Tongue (tissue), 2 donors: ENCODE measurements around the gene TTC12. TPM values are rescaled to one million over a fixed set of nuclear protein-coding genes. Genes with fewer than 3 reads are reported as not detected.
A peak's percentile ranks its signal among the peaks of the same experiment; 100 is the strongest.

ENCODE experiments used
- DNase-seq: peaks from one replicate; pipeline ENCODE4 v3.0.0-alpha.2; 2015
- total RNA-seq: library from RNA; depleted of rRNA; stranded (reverse); fragments of >200 nt; gene quantifications from one replicate; pipeline ENCODE4 v1.2.3, GENCODE V29; 2014

Gene TTC12, protein sequence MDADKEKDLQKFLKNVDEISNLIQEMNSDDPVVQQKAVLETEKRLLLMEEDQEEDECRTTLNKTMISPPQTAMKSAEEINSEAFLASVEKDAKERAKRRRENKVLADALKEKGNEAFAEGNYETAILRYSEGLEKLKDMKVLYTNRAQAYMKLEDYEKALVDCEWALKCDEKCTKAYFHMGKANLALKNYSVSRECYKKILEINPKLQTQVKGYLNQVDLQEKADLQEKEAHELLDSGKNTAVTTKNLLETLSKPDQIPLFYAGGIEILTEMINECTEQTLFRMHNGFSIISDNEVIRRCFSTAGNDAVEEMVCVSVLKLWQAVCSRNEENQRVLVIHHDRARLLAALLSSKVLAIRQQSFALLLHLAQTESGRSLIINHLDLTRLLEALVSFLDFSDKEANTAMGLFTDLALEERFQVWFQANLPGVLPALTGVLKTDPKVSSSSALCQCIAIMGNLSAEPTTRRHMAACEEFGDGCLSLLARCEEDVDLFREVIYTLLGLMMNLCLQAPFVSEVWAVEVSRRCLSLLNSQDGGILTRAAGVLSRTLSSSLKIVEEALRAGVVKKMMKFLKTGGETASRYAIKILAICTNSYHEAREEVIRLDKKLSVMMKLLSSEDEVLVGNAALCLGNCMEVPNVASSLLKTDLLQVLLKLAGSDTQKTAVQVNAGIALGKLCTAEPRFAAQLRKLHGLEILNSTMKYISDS
- 17.8 TPM for total RNA-seq

DNA sequence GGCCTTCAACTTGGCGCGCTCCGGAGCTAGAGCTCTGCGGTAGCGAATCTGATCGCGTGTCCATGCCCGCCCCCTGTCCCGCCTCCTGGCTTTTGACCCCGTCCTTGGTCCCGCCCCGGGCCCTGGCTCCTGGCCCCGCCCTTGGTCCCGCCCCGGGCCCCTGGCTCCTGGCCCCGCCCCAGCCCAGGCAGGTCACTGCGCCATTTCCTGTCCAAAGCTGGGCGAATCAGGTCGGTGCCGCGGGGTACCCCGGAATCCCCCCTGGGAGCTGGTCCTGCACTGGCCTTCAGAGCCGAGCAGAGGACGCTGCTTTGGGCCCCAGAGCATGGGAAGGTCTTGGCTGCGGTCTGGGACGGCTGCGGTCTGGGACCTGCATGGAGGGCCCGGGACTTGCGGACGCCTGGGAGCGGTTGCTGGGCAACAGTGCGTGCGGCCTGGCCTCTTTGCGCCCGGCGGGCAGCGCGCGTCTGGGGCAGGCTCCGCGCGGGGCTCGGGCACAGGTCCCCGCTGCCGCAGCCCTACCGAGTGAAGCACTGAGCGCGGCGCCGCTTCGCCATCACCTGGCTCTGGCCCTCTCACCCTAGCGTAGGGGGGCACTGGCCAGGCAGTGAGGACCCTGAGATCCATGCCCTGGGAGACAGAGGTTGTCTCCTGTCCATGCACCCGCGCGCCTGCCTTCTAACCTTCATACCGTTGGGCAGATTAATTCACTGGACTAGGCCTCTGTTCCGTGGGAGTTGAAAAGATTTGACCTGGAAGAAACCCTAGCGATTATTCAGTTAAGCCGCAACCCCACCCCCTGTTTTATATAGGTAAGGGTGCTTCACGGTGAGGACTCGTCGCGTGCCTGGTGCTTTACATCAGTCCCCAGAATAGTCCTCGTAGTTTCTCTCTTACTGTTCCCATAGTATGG, at the start of gene TTC12:
TTC12 (plus strand) TSS at position 195 of the 913 bp plus-strand sequence. CDS start 1,675 bp downstream, outside the sequence.
- DNase-seq = peak; percentile 97

DNA sequence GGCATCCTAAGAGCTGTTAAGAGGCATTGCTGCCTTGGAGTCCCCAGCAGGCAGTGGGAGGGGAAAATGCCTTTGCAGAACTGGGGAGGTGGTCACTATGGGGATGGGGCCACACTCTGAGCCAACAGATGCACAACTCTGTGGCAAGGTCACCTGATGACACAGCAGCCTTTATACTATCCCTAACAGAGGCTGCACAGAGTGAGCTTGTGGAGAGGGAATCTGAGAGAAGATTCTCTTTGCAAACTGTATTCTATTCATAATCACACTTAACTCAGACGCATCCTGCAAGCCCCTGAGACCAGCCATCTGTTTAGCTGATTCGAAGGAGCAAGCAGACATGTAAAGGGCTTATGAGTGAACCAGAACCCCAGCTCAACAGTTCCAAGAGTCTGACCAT, 49.0 kb upstream of the TTC12 start:
- no peak for DNase-seq

DNA sequence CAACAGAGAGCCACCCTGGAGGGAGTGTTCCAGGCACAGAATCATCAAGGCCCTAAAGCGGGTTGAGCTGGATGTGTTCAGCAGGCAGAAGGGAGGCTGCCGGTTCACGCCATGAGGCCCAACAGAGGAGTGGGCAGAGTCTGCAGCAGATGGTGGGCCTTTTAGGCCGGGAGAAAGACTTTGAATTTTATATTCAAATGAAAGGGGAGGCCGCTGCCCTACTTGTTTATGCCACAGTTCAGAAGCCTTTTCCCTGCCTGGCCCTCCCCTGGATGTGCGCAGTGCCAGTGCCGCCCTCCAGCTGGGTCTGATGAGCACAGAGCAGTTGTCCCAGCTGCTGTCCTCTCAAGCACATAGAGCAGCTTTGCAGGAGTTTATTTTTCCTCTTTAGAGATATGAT, 46.9 kb upstream of the TTC12 start:
- DNase-seq = peak; percentile 80

DNA sequence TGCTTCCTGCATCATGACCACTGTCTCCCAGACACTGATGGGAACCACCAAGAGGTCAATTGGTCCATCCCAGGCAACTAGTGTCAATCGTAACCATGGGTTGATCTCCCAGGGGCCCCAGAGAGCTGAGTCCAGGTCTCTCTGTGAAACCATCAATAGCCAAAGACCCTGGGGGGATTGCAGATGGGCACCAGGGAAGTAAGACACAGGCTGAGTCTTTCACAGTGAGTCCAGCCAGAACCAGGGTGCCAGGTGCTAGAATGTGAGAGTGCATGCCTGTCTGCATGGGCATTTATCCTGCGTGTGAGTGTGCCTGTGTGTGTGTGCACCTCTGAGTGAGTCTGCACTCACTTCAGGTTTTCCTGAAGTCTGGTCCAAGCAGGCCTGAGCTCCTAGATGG, 45.3 kb upstream of the TTC12 start:
- DNase-seq = no peak

DNA sequence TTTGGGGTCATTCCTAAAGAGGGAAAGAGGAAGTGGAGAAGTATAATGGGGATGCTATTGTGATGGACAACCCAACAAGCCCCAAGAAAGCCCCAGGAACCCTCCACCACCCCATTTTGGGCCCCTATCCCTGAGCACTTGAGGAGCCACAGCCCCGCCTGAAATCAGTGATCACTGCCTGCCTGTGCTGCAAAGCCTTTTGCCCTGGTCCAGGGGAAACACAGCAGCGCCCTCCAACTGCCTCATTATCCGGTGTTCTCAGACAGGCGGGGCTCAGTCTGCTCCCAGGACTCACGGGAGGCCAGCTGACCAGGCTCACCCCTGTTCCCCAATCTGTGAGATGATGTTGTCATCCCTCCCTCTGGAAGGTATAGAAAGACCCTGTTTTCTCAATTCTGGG, 44.7 kb upstream of the TTC12 start:
- DNase-seq = no peak

DNA sequence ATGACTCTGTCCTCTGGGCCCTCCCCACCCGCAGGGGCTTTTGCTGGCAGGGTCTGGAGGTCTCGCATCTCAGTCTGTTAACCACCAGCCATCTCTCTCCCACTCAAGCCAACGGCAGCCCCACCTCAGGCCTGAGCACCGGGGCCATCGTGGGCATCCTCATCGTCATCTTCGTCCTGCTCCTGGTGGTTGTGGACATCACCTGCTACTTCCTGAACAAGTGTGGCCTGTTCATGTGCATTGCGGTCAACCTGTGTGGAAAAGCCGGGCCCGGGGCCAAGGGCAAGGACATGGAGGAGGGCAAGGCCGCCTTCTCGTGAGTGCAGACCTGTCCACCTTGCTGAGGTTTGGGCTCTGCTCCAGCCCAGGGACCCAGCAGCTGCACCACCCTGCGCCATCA, 44.3 kb upstream of the TTC12 start:
- DNase-seq = no peak

DNA sequence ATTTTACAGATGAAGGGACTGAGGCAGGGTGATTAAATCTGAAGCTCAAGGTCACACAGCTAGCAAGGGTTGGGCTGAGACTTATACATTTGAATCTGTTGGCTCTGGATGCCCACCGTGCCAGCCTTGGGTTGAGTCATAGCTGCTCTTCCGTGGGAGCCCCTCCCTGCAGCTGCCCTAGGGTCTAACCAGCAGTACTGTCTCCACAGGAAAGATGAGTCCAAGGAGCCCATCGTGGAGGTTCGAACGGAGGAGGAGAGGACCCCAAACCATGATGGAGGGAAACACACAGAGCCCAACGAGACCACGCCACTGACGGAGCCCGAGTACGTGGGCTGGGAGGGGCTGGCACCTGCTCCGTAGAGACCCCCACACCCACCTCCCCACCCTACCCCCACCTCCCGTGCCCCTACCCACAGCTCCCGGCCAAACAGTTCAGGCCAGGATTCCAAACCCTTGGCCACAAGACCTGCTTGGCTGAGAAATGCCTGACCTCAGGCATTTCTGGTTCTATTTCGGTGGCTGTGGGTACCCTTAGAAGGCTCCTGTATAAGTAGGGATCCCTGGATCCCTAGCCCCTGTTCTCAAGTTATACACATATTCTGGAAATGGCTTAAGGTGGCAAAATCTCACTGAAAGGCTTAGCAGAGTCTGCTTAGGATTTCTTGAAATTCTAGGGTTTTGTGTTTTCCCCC, 42.7 kb upstream of the TTC12 start:
- no peak for DNase-seq

DNA sequence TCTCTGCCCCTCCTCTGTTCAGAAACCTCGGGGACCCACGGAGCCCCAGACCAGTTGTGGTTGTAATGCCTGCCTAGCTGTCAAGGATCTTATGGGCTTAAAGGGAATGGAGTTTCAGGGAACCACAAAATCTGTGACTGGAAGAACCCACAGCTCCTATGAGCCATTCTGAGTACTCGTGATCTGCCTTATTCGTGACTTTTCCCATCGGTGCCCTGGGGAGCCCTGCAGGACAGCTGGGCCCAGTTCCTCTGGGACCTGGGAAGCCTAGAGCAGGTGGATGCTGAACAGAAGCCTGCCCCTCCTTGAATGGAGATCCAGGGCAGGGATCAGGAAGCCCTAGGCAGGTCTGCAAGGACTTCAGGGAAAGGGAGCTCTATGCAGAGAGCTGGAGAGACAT, 42.1 kb upstream of the TTC12 start:
- no peak for DNase-seq

DNA sequence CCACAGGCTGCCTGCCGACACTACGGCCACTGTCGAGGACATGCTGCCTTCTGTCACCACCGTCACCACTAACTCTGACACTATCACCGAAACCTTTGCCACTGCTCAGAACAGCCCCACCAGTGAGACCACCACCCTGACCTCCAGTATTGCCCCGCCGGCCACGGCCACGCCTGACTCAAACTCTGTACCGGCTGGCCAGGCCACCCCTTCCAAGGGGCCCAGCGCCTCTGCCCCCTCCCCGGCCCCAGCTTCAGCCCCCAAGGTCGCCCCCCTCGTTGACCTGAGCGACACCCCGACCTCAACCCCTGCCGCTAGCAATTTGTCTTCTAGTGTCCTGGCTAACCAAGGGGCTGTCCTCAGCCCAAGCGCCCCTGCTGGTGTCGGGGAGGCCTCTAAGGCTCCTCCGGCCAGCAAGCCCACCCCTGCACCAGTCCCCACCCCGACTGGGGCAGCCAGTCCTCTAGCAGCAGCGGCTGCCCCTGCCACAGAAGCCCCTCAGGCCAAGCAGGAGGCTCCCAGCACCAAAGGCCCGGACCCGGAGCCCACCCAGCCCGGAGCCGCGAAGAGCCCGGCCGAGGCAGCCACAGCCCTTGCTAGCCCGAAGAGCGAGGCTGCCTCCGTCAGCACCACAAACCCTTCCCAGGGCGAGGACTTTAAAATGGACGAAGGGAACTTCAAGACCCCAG, 41.3 kb upstream of the TTC12 start:
- DNase-seq = no peak

DNA sequence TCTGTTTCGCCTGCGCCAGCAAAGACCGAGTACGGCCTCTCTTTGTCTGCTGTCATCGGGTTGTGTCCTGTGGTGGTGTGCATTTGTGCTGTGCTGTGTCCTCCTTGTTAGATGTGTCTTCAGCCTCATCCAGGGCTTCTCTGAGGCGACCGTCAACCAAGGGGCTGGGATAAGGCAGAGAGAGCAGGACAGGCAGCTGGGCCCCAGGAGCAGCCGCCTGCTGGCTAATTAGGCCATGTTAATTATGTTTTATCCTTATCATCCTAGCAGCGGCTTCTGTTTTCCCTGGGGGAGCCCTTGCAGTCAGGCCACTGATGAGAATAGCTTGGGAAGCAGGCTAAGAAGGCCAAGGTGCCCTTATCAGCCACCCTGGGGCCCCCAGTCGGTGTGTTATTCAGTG, 40.7 kb upstream of the TTC12 start:
- DNase-seq = no peak

DNA sequence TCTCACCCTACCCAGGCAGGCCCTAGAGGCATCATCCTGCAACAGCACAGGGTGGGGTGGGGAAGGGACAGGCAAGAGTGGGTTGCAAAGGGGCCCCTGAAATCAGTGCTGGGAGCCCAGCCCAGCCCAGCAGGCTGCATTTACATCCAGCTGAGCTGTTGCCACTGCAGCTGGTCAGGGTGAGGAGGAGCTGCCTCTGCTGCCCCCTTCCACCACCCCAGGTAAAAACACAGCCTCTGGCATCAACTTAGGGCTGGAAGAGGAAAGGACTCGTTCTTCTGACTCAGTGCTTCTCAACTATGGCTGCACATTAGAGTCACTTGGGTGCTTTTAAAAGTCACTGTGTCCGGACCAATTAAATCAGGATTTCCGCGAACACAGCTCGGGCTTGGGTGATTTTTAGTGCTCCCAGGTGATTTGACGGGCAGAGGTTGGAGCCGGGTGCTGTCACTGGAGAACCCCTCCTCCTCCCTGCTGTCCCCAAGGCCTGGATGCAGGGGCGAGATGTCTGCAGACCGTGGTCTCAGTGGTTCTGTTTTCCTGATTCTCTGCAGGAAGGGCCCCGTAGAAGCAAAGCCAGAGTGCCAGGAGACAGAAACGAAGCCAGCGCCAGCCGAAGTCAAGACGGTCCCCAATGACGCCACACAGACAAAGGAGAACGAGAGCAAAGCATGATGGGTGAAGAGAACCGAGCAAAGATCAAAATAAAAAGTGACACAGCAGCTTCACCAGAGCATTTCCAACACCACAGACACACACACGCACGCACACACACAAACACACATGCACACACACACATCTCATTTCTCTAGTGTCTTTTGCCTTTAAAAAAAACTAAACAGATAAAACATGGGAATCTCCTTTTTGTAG, 39.4 kb upstream of the TTC12 start:
- no peak for DNase-seq

DNA sequence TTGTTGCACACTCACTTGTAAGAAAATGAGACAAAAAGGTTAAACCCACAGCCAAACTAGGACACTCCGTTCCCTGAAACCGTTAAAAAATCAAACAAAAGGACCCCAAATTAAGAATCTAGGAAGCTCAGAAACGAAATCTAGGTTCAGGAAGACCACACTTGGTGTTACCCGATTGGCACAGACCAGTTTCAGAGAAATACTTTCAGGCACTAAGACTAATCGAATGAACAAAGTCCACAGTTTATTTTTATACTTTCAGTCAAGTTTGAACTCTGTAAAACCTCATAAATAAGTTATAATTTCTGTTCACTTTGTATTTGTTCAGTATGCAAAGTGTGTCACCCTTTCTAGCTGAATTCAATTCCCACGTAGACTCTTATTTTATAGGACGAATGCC, 38.8 kb upstream of the TTC12 start:
- DNase-seq = no peak

DNA sequence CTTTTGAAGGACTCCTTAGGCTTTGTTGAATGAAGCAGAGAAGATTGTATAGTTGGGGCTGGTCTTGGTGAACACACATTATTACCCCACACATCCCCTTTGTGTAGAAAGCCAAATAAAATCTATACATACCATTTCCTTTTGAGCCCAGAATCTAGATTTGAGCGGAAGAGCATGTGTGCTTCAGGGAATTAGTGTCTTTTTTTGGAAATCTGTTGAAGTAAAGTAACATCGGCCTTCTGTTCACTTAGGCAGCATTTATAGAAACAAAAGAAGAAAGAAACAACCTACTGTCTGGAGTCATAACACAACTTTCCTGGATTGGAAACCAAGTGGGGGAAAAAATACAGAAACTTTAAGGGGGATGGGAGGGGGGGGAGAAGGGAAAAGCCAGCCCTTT, 37.9 kb upstream of the TTC12 start:
- no peak for DNase-seq

DNA sequence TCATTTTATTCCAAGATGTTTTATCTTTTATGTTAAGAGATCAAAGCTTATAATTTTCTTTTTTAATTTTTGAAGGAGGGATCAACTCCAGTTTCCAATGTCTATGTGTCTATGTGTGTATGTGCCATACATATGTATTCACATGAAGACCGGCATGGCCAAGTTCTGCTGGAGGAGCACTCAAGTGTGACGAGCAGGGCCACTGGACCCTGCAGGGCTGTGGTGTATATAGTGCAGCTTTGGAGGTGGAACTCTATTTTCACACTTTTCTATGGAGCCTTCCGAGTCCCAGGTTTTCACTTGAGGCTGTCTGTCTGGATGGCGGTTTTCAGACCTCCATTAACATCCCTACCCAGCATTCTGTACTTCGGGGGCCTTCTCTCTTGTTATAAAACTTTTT, 36.5 kb upstream of the TTC12 start:
- DNase-seq = no peak

DNA sequence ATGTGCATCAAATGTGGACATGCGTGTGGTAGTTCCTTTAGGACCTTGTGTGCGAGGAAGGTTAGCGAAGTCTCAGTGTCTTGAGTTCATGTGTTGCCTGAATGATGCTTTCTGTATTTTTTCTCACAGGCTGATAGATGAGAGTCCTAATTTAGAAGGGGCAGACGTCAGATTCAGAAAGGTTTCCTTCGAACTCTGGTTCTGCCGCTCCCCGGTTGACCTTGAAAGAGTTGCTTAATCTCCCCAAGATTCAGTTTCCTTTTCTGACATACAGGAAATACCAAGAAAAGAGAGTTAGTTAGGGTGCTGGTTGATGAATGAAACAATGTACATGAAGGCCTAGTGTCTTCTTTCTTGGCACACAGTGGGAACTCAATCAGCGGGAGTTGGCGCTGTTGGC, 35.9 kb upstream of the TTC12 start:
- DNase-seq = no peak

DNA sequence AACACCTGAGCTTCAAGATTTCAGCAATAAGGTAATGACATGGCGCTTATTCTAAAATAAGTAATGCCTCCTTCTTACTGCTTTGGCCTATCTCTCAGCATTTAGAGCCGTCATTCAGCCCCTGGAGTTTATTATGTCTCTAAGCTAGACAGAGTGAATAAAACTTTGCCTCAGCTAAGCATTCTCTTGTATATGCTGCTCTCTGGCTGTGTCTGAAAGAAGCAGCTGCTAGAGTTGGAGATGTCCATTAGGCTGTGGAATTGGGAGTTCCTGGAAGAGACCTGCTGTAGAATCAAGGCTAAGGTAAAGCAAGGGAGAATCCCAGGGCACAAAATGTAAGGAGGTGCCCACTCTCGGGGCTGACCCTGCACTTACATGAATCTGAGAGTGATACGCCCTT, 35.5 kb upstream of the TTC12 start:
- peak; percentile 42 for DNase-seq

DNA sequence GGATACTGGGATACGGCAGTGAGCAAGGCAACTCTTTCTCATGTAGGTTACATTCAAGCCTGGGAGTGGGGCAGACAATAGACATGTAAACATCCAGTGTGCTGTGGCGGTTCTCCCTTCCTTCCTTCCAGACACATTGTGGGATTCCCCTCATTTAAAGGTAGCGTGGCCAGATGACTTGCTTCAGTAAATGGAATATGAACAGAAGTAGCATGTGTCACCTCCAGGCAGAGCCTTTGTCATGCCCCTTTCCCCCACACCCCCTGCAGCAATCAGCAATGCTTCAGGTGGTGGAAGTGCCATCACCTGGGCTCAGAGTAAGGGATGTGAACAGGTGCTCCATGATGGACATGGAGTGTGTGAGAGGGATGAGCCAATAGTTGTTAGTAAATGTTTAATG, 34.8 kb upstream of the TTC12 start:
- DNase-seq = no peak

DNA sequence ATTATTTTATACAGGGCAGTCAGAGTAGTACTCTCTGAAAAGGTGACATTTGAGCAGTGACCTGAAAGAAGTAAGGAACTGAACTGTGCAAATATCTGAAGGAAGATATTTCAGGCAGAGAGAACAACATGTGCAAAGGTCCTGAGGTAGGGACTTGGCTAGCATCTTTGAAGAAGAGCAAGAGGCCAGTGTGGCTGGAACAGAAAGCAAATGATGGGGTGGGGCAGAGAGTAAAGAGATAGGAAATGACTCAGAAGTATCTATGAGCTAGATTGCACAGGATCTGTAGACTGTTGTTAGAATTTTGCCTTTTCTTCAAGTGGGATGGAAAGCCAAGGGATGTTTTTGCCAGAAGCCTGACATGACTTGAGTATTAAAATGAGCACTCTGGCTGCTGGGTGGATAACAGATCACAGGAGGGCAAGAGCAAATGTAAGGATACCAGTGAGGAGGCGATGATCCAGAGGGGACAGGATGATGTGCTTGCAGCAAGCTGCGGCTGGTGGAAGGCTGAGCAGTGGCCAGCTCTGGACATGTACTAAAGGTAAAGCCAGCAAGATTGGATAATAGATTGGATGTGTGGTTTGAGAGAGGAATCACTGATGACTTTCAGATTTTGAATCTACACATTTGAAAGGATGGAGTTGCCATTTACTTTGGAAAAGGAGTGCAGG, 33.2 kb upstream of the TTC12 start:
- no peak for DNase-seq

DNA sequence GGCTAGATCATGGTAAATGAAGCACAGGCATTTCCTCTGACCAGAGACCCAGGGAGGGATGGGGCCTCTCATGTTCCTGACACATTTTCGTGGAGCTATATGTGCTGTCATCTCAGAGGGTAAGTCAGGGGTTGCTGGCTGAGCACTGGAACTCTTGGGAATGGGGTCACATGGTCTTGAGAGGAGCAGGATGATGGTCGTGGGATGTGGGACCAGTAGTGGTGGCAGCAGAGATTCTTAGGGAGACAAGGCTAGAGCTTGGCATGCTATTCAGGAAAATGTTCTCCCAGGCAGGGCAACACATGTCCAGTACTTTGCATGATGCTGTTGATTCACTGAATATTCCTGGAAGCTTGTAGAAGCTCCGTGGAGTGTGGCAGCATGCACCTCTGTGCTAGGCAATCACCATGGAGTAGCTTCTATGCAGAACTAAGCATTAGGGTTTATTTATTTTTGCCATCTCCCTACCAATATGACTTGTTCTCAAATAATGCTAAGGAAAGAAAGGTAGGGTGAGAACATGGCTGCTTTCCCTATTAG, 31.4 kb upstream of the TTC12 start:
- DNase-seq = no peak

DNA sequence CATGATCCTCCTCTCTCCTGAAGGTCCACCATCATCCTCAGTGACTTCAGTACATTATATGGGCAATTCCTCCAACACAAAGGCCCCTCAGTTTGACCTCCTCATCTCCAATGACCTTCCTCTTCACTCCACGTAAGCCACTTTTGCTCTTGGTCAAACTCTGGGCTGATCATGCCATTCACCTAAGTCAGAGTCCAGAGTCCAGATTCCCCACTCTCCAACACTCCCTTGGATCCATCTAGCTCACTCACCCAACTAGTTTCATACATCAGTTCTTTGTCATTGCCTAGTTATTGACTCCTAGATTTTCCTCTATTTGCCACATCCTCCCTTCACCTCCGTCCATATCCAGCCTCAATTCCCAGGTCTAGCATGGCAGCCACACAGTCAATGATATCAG, 30.5 kb upstream of the TTC12 start:
- DNase-seq = no peak
